GM19099 (cell line): Measurements from ENCODE around the gene EDN3.

Experiments used
- POLR2A ChIP-seq: IDR thresholded peaks from 3 replicates; pipeline ENCODE4 v1.6.1; 2011; ENCODE audit warnings: low read depth; ENCODE audit not compliant: insufficient read length; ENCODE audit errors: extremely low read depth

The EDN3 gene, protein sequence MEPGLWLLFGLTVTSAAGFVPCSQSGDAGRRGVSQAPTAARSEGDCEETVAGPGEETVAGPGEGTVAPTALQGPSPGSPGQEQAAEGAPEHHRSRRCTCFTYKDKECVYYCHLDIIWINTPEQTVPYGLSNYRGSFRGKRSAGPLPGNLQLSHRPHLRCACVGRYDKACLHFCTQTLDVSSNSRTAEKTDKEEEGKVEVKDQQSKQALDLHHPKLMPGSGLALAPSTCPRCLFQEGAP

DNA sequence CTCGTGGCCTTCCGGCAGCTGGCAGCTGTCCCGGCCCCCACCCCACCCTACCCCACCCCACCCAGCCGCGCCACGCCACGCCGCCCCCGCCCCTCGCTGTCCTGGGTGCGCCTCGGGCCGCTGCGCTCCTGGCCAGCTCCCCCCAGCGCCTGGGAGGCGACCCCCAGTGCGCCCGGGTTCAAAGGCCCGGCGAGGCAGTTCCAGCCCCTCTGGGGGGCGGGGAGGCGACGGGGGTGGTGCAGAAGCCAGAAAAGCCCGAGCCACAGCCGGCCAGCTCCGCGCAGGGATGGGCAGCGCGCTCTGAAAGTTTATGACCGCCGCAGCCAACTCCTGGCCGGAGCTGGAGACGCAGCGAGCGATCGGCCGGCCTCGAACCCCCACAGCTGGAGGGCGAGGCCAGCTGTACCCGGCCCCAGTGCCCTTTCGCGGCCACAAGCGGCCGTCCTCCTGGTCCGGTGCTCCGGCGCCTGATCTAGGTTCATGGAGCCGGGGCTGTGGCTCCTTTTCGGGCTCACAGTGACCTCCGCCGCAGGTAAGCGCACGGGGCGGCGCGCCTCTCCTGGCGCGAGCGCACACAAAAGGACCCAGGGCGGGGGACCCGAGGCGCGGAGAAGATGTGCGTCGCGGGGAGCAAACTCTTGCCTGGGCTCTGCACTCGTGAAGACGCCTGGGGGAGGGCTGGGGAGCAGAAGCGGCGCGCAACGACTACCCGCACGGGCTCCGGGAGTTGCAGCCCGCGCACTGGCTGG is at the start of gene EDN3:
TSS of gene EDN3 (plus strand) at position 279 of the 749 bp plus-strand sequence. CDS start at position 481, 202 bp downstream.
- TF ChIP-seq POLR2A: no peak

DNA sequence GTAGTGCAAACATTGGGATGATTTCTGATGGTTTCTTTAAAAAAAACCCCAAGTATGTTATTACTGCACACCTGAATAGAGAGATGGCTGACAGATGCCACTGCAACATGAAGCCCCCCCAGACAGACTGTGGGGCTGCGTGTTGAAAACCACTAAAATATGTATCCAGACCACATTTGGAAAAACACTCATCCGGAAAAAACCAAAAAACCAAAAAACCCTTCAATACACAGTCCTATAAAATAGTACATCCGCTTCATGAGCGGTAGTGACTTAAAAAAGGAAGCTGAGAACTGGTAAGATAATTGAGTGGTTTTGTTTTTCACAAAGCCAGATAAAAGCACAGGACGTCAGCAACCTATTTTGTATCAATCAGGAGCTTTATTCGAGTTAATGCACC is 47.1 kb upstream of the EDN3 start:
- TF ChIP-seq POLR2A: no peak

DNA sequence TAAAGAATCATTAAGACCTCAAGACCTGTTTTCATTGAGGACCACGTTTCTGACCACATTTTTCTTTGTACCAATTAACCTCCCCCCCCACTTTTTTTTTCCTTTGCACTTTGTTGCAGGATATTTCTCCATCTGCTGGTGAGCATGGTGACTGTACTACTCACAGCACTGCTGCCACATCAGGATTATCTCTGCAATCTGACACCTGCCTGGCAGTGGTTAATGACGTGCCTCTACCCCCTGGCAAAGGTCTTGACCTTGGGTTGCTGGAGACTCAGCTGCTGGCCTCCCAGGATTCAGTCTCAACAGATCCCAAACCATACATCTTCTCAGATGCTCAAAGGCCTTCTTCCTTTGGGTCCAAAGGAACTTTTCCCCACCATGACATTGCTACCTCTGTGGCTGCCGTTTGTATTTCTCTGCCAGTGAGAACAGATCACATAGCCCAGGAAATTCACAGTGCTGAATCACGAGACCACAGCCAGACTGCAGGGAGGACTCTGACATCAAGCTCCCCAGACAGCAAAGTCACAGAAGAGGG is 46.6 kb upstream of the EDN3 start:
- no peak for TF ChIP-seq POLR2A

DNA sequence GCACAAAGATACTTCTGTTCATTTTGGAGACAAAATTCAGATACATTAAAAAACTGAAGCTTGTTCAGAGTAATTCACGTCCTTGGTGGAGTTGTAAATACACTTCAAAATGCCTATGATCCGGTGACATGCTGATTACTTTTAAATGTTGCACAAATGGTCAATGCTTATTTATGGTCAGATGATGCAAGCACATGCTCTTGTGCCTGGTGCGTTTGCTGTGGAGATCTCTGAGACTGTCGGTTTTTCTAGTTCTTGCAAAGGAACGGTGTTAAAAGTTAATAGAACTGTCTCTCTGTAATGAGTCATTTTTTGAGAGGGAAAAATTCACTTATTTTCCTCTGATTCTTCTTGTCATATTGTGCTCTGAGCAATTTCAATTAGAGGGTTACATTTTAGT is 45.2 kb upstream of the EDN3 start:
- TF ChIP-seq POLR2A: no peak

DNA sequence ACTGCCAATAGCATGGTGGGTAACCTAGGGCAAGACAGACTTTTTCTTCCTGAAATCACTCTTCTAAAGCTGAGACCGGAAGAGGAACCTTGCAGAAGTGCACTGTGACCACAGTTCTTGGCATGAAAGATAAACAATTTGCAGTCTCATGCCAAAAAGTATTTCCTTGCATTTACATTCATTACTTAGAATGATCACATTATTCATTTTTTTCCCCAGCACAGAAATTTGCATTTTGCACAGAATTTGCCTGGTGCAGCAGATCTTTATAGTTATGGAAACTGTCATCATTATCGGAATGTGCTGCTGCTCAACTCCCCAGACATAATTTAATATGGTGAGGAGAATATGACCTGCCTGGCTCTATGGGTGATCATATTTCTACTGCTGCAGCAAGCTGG is 42.2 kb upstream of the EDN3 start:
- no peak for TF ChIP-seq POLR2A

DNA sequence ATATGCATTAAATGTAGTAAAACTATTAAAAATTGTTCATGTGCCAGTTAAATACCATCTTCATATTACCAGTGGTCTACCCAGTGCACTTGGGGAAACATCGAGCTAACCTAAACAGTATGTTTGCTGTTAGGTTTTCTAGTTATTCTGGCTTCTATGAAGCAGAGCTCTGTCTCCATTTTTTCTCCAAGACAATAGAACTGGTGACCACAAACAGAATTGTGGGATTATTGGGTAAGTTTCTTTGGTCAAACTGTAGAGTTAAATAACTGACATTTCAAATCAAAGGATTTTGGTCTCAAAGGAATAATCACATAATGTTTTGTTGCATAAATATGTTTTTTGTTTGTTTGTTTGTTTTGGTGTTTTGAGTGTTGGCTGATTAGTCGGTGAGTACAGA is 40.5 kb upstream of the EDN3 start:
- TF ChIP-seq POLR2A: no peak

DNA sequence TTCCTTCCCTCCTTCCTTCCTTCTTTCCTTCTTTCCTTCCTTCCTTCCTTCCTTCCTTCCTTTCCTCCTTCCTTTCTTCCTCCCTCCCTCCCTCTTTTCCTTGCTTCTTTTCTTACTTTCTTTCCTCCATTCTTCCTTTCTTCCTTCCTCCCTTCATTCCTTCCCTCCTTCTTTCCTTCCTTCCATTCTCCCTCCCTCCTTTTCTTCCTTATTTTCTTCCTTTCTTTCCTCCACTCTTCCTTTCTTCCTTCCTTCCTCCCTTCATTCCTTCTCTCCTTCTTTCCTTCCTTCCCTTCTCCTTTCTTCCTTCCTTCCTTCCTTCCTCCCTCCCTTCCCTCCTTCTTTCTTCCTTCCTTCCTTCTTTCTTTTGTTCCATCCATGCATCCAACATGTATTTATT is 35.1 kb upstream of the EDN3 start:
- no peak for TF ChIP-seq POLR2A

DNA sequence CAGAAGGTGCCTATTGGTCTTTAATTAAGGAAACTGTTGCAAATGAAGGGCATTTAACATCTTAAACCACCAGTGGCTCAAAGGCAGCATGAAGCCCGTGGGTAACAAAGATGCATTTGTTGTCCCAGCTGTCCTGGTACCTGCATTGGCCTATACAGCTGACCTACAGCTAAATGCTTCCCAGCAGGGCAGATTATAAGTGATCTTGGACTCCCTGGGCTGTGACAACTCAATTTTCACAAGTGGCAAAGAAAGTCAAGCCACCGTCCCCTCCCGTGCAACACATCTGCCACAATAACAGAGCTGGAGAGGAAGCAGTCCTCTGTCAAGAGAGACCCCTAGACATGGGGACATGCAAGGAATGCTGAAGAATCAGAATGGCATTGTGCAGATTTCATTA is 31.5 kb upstream of the EDN3 start:
- no peak for TF ChIP-seq POLR2A

DNA sequence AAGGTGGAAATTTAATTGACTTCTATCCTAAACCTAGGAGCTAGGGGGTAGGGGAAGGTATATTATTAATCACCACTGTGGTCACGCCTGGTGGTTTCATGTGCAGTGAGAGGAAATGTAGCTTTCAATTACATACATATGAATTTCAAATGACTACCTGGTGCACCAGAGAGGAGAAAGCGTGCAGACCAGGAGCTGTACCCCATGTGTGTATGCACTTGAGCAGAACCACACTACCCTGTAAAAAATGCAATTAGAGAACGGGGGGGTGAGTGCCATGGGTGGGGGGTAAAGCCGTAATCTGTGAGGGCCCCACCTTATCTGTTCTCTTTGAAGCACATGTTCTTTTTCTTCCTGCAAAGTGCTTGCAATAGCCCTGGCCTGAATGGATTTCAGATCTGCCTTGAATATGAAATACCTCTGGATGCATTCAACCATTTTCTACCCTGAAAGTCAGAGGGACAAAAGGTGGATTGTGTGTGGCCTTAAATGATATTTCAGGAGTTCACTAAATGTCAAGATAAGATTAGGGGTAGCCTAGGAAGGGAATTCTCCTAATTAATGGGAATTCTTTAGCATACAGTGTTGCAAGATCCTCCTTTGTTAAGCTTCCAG is 30.9 kb upstream of the EDN3 start:
- no peak for TF ChIP-seq POLR2A

DNA sequence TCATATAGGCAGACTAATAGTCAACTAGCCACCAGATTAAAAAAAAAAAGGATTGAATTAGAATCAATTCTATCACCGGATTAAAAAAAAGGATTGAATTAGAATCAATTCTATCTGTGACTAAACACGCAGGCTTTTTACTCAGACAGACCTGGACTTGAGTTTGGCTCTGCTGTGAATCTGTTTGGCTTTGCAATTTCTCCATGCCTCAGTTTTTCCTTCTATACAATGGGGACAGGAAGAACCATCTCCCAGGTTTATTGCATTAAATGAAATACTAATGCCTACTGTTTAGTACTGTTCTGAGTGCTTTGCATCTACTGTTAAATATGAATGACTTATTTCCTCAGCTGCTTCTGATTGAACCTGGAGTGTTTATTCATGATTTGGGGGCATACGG is 30.0 kb upstream of the EDN3 start:
- no peak for TF ChIP-seq POLR2A

DNA sequence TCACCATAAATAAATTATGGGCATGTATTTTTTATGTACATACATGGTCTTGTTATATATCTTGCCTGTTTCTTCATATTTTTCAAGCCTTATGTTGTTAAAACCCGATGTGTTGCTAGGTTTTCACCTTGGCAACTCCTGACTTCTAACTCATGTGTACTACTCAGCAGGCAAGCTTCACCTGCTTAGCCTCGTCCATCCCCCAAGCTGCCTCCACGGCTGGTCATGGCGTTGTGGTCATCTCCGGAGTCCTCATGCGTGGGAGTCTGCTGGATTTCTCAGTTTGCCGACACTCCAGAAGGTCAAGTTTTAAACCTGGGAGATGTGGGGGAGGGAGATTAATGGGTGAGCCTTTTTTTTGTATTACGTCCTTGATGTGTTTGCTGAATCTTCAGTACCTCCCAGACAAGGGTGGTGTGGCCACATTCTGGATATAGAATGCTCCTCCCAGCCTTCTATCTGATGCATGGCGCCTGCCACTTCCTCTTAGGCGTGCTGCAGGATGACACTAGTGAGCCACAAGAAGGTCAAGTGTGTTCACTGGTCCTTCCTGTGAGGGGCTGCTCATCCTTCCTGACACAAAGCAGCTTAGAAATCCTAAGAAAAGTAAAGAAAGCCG is 26.6 kb upstream of the EDN3 start:
- no peak for TF ChIP-seq POLR2A

DNA sequence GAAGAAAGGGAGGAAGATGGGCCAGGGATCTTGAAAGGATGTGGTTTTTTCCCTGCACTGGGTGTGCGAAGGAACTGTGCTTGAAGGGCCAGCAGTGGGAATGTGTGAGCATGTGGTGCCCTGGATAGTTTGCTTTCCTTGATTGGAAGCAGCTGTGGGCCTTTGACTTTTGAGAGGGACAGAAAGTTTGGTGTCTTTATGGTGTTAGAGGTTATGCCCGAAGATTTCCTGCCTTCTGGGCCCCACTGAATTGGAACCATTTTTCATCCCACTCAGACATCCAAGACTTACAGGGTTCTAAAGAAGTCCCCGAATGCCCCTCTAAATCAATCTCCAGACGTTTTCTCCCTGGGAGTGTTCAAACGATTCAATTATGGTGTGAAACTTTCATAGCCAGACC is 23.5 kb upstream of the EDN3 start:
- TF ChIP-seq POLR2A: no peak

DNA sequence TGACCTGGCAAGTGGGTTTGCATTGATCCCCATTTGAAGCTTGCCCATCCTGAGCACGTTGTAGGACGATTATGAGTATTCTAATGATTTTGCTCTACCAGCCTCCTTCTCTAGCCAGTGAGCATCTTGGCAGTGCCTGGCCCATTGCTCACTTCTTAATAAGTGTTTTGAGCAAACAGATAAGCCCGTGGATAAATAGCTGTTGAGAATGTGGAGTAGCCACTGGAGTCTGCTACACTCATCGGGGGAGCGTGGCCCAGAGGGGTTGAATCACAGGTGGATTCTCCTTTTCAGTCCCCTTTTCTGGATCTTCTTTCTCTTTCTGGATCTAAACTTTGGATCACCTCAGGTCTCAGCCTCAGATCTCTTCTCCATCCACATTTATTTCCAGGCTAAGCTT is 15.9 kb upstream of the EDN3 start:
- no peak for TF ChIP-seq POLR2A

DNA sequence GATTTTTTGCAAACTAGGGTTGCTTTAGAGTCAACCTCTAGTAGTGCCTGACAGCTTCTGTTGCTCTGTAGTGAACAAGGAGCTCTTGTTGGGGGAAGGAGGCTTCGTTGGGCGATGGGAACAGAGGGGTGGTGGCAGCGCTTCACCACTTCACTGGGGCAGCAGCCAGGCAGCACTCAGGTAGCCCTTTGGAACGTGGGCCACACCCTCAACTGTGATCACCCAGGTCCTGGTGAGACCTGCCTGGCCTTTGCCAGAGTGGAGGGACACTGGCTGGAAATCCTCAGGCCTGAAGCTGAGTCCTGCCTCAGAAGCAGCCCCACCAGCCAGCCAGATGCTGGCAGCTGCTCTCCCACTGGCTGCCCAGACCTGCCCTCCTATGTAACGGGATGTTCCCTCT is 10.4 kb upstream of the EDN3 start:
- no peak for TF ChIP-seq POLR2A

DNA sequence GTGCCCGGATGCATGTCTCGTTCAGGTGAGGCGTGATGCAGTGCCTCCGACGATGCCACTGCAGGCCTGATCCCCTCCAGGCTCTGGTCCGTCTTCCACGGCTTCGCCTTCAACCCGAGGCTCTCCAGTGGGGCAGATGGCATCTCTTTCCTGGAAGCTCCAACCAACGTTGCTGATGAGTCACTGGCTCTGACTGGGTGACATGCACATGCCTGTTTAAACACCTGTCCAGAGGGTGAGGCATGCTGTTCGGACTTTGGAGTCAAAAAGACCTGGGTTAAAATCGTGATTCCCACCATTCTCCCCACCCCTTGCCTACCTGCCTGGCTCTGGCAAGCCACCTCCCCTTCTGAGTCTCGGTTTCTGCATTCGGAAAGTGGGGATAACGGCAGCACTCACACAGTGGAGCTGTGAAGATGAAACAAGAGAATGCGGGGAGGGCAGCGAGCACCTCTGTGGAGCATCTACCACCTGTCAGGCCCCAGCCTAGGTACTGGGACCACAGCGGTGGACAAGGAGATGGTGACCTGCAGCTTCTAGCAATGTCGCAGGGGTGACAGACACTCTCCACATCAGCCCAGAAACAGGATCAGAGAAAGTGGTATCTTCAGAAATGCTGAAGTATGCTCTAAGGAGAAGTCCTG is 8.5 kb upstream of the EDN3 start:
- no peak for TF ChIP-seq POLR2A
